ENCODE measurements around the gene SMTN. TPM values are rescaled to one million over a fixed set of nuclear protein-coding genes. Genes with fewer than 3 reads are reported as not detected.

SMTN gene
- total and polyA plus RNA-seq, 2 donors = 4.5 to 26.3 TPM

DNA sequence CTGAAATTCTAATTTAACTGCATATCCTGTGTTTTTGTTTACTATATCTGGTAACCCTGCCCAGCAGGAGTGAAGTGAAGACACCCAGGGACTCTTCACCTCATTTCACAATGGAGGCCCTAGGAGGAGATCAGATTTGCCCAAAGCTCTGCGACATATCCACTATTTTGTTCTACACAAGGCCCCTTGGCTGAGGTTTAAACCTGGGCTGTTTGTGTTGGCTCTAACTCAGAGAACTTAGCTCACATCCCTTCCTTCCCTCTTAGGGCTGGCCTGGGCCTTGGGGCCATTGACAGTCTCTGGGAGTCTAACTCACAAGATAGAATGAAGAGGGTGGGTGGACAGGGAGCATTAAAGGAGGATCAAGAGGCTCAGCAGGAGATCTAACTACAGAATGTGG lies 67.4 kb downstream of the SMTN start:
- Histone ChIP-seq H3K4me1 (ENCODE audit: control insufficient read depth in 2 of 2, insufficient read depth in 2 of 2, low read length in 2 of 2) (no peaks in the 10 kb centered on the region), H3K9me3 (ENCODE audit: control insufficient read depth in 2 of 2, insufficient read depth in 1 of 2, low read length in 1 of 2) (peaks cover 0 to 5% of the 10 kb centered on the region in 2 donors), H3K4me3 (ENCODE audit: low read length in 2 of 2) (no peak overlapping the region), H3K27ac (ENCODE audit: low read depth in 1 of 2, low read length in 1 of 2) (no peak overlapping the region), H3K36me3 (ENCODE audit: control insufficient read depth in 2 of 2, insufficient read depth in 2 of 2, low read length in 1 of 2) (no peaks in the 10 kb centered on the region), H3K27me3 (ENCODE audit: control insufficient read depth in 2 of 2, insufficient read depth in 1 of 2, low read length in 1 of 2) (no peaks in the 10 kb centered on the region)
- no peak for DNase-seq (ENCODE audit: low read depth in 6 of 9, low spot score in 9 of 9)
- WGBS = 97% methylated on average over 1 of the region's 1 CpG

GRCh38 chr22:31148953-31149627 lies 68.0 kb downstream of the SMTN start:
- peak in 2 of 9 donors; percentile 19 to 21 for DNase-seq (ENCODE audit: low read depth in 6 of 9, low spot score in 9 of 9)
- Histone ChIP-seq H3K4me1 (ENCODE audit: control insufficient read depth in 2 of 2, insufficient read depth in 2 of 2, low read length in 2 of 2) (no peaks in the 10 kb centered on the region), H3K4me3 (ENCODE audit: low read length in 2 of 2) (no peak overlapping the region), H3K9me3 (ENCODE audit: control insufficient read depth in 2 of 2, insufficient read depth in 1 of 2, low read length in 1 of 2) (peaks cover 0 to 5% of the 10 kb centered on the region in 2 donors), H3K36me3 (ENCODE audit: control insufficient read depth in 2 of 2, insufficient read depth in 2 of 2, low read length in 1 of 2) (no peaks in the 10 kb centered on the region), H3K27ac (ENCODE audit: low read depth in 1 of 2, low read length in 1 of 2) (no peak overlapping the region), H3K27me3 (ENCODE audit: control insufficient read depth in 2 of 2, insufficient read depth in 1 of 2, low read length in 1 of 2) (no peaks in the 10 kb centered on the region)
- WGBS = 26% methylated on average over 5 of the region's 5 CpGs

- DNase-seq (ENCODE audit: low read depth in 6 of 9, low spot score in 9 of 9) = no peak
- H3K9me3 ChIP-seq (ENCODE audit: control insufficient read depth in 2 of 2, insufficient read depth in 1 of 2, low read length in 1 of 2) = peaks cover 0 to 5% of the 10 kb centered on the region in 2 donors
- no peaks in the 10 kb centered on the region for H3K36me3 ChIP-seq (ENCODE audit: control insufficient read depth in 2 of 2, insufficient read depth in 2 of 2, low read length in 1 of 2)
- no peaks in the 10 kb centered on the region for H3K27me3 ChIP-seq (ENCODE audit: control insufficient read depth in 2 of 2, insufficient read depth in 1 of 2, low read length in 1 of 2)
- no peak overlapping the region for H3K4me3 ChIP-seq (ENCODE audit: low read length in 2 of 2)
- H3K27ac ChIP-seq (ENCODE audit: low read depth in 1 of 2, low read length in 1 of 2) = no peak overlapping the region
- WGBS = 95% methylated on average over 3 of the region's 3 CpGs
- H3K4me1 ChIP-seq (ENCODE audit: control insufficient read depth in 2 of 2, insufficient read depth in 2 of 2, low read length in 2 of 2) = no peaks in the 10 kb centered on the region
Measured at GRCh38 chr22:31150615-31151014, 69.5 kb downstream of the SMTN start.

DNA sequence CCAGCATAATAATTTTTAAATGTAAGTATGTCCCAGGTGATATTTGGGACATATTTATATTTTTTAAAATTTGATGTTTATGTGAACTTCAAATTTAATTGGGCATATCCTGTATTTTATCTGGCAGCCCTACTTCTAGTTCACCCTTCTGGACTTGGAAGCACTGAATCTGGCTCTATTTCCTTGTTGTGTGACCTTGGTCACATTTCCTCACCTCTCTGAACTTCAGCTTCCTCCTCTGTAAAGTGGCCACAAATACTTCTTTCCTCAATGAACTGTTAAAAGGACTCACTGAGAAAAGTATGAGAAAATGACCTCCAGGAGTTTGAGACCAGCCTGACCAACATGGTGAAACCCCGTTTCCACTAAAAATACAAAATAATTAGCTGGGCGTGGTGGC lies 70.8 kb downstream of the SMTN start:
- H3K36me3 ChIP-seq (ENCODE audit: control insufficient read depth in 2 of 2, insufficient read depth in 2 of 2, low read length in 1 of 2) = no peaks in the 10 kb centered on the region
- no peaks in the 10 kb centered on the region for H3K4me1 ChIP-seq (ENCODE audit: control insufficient read depth in 2 of 2, insufficient read depth in 2 of 2, low read length in 2 of 2)
- H3K4me3 ChIP-seq (ENCODE audit: low read length in 2 of 2) = no peak overlapping the region
- DNase-seq (ENCODE audit: low read depth in 6 of 9, low spot score in 9 of 9) = no peak
- WGBS = 97% methylated on average over 2 of the region's 2 CpGs
- H3K27me3 ChIP-seq (ENCODE audit: control insufficient read depth in 2 of 2, insufficient read depth in 1 of 2, low read length in 1 of 2) = peaks cover 0 to 3% of the 10 kb centered on the region in 2 donors
- H3K9me3 ChIP-seq (ENCODE audit: control insufficient read depth in 2 of 2, insufficient read depth in 1 of 2, low read length in 1 of 2) = peaks cover 0 to 5% of the 10 kb centered on the region in 2 donors
- H3K27ac ChIP-seq (ENCODE audit: low read depth in 1 of 2, low read length in 1 of 2) = no peak overlapping the region

DNA sequence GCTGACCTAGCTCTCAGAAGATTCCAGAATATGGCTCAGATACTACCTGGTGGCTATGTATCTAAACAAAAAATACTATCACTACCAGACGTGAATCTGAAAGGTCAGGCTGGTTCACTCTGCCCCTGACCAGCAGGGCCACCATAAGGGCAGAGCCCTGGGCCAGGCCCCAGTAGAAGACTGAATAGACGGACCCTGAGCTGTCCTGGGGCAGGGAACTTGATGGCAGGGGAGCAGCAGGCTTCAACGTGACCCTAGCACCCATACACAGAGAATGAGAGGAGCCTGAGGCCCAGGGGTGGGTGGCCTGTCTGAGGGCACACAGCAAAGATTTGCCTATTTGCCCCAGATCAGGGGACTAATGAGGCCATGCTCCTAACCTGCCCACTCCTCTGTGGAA lies 72.2 kb downstream of the SMTN start:
- no peaks in the 10 kb centered on the region for H3K4me1 ChIP-seq (ENCODE audit: control insufficient read depth in 2 of 2, insufficient read depth in 2 of 2, low read length in 2 of 2)
- WGBS = 93% methylated on average over 3 of the region's 3 CpGs
- no peak overlapping the region for H3K4me3 ChIP-seq (ENCODE audit: low read length in 2 of 2)
- DNase-seq (ENCODE audit: low read depth in 6 of 9, low spot score in 9 of 9) = no peak
- peaks cover 0 to 4% of the 10 kb centered on the region in 2 donors for H3K27me3 ChIP-seq (ENCODE audit: control insufficient read depth in 2 of 2, insufficient read depth in 1 of 2, low read length in 1 of 2)
- H3K9me3 ChIP-seq (ENCODE audit: control insufficient read depth in 2 of 2, insufficient read depth in 1 of 2, low read length in 1 of 2) = no peaks in the 10 kb centered on the region
- H3K27ac ChIP-seq (ENCODE audit: low read depth in 1 of 2, low read length in 1 of 2) = no peak overlapping the region
- H3K36me3 ChIP-seq (ENCODE audit: control insufficient read depth in 2 of 2, insufficient read depth in 2 of 2, low read length in 1 of 2) = no peaks in the 10 kb centered on the region

Other genes starting within 250 kb of the SMTN start
- 10.7 TPM for gene MORC2, start 112.5 kb upstream of the SMTN start, total RNA-seq
- 45.1 TPM for gene MORC2, start 112.5 kb upstream of the SMTN start, polyA plus RNA-seq
- 58.2 TPM for gene TUG1, start 112.1 kb upstream of the SMTN start, total RNA-seq
- 65.5 TPM for gene TUG1, start 112.1 kb upstream of the SMTN start, polyA plus RNA-seq
- 14.4 TPM for gene SELENOM, start 26.2 kb downstream of the SMTN start, total RNA-seq
- 122 TPM for gene SELENOM, start 26.2 kb downstream of the SMTN start, polyA plus RNA-seq
- gene INPP5J, start 41.6 kb downstream of the SMTN start, total RNA-seq = 0.47 TPM
- 1.1 TPM for gene INPP5J, start 41.6 kb downstream of the SMTN start, polyA plus RNA-seq
- gene PLA2G3, start 59.2 kb downstream of the SMTN start, total RNA-seq = 0.42 TPM
- gene PLA2G3, start 59.2 kb downstream of the SMTN start, polyA plus RNA-seq = 0.39 TPM
- gene RNF185, start 78.9 kb downstream of the SMTN start, total RNA-seq = 21.7 TPM
- 21.7 TPM for gene RNF185, start 78.9 kb downstream of the SMTN start, polyA plus RNA-seq
- gene LIMK2, start 131.0 kb downstream of the SMTN start, total RNA-seq = 21.6 TPM
- gene LIMK2, start 131.0 kb downstream of the SMTN start, polyA plus RNA-seq = 32.6 TPM
- gene PIK3IP1, start 211.2 kb downstream of the SMTN start, total RNA-seq = 64.4 TPM
- 182 TPM for gene PIK3IP1, start 211.2 kb downstream of the SMTN start, polyA plus RNA-seq